Ectodermal cell (in vitro differentiated cells): ENCODE measurements around the gene DMD.

Source experiments
- H3K27ac ChIP-seq: 2 replicates; pipeline ENCODE4 v1.7.0; 2013; ENCODE audit warnings: mild to moderate bottlenecking, low read depth, low read length; ENCODE audit not compliant: insufficient read depth, poor library complexity, severe bottlenecking
- H3K27me3 ChIP-seq: 2 replicates; pipeline ENCODE4 v1.7.0; 2013; ENCODE audit warnings: mild to moderate bottlenecking, low read length; ENCODE audit not compliant: insufficient read depth, control insufficient read depth, poor library complexity, severe bottlenecking
- H3K36me3 ChIP-seq: one replicate; pipeline ENCODE4 v1.7.0; 2013; ENCODE audit warnings: low read length; ENCODE audit not compliant: control insufficient read depth, insufficient read depth
- H3K4me1 ChIP-seq: one replicate; pipeline ENCODE4 v1.7.0; 2013; ENCODE audit warnings: low read length; ENCODE audit not compliant: control insufficient read depth, insufficient read depth
- H3K4me3 ChIP-seq: 2 replicates; pipeline ENCODE4 v1.7.0; 2013; ENCODE audit warnings: low read depth, low read length, control low read depth; ENCODE audit not compliant: insufficient read depth
- H3K9me3 ChIP-seq: 2 replicates; pipeline ENCODE4 v1.7.0; 2013; ENCODE audit warnings: mild to moderate bottlenecking, low read length, moderate library complexity; ENCODE audit not compliant: control insufficient read depth
- WGBS, 2 experiments: methylation state at CpG; one replicate each; pipeline ENCODE4 v1.1.7; 2013; ENCODE audit warnings: missing lambda C conversion rate in 2 of 2; 5-methylcytosine and 5-hydroxymethylcytosine counted together

Gene DMD

DNA sequence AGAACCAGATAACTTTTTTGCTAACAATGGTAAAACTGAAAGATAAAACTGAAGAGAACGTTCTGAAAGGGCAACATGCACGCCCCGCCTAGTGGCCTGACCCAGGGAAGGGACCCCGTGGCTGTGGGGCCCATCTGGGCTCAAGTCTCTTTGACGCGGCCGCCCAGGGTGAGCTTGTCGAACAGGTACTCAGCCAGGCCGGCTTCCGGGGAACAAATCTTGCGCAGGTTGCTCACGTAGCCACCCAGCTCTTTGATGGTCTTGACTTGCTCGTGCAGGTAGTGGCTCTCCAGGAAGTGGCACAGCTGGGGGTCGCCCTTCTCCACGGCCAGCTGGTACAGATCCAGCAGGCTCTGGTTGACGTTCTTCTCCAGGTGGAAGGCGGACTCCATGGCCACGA, 2140.1 kb downstream of the DMD start:
- H3K36me3 ChIP-seq: no peaks in the 10 kb centered on the region
- 94 to 96% methylated on average over 18 of the region's 18 CpGs for WGBS, 2 experiments
- no peaks in the 10 kb centered on the region for H3K9me3 ChIP-seq
- no peaks in the 10 kb centered on the region for H3K4me1 ChIP-seq
- no peaks in the 10 kb centered on the region for H3K27me3 ChIP-seq
- H3K27ac ChIP-seq: no peak overlapping the region
- no peak overlapping the region for H3K4me3 ChIP-seq

DNA sequence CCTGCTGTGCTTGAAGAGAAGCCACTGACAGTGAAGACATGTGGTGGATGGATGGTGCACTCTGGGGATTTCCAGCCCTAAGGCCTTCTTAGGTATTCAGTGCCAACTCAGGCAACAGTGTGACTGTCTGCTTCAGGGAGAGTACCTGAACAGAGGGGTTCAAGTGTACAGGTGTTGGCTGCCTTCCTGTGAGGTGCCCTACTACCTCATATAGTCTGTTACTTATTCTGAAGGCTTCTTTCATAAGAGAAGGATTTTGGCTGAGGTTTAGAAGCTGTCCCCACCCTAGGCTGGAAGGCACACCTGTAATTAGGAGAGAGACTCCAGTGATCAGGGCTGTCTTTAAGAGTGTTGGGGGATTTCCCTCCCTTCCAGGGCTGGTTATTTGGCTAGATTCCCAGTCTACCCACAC, 2141.3 kb downstream of the DMD start:
- H3K27ac ChIP-seq: no peak overlapping the region
- H3K4me3 ChIP-seq: no peak overlapping the region
- H3K27me3 ChIP-seq: no peaks in the 10 kb centered on the region
- H3K4me1 ChIP-seq: no peaks in the 10 kb centered on the region
- H3K9me3 ChIP-seq: no peaks in the 10 kb centered on the region
- H3K36me3 ChIP-seq: no peaks in the 10 kb centered on the region
